Stimulated activated CD4-positive, alpha-beta T cell treated with anti-CD3 and anti-CD28 coated beads, Interleukin-2, amount 100 ng/mL, for 24 hours (primary cell): ENCODE measurements around the gene TUBB2B.
"Not testable (repeated sequence)": the region's sequence is repeated elsewhere in the genome, so short reads cannot be mapped to it uniquely, and the experiment has no call there.

Source experiments
- DNase-seq, 2 donors: peaks; one replicate each; pipeline ENCODE4 v3.0.0-alpha.2; 2020

The TUBB2B gene

GRCh38 chr6:3253597-3253961 is 26.1 kb upstream of the TUBB2B start:
- DNase-seq = no peak

GRCh38 chr6:3252861-3253596 is 25.6 kb upstream of the TUBB2B start:
- no peak for DNase-seq

GRCh38 chr6:3252369-3252768 is 24.9 kb upstream of the TUBB2B start:
- no peak for DNase-seq

- peak; percentile 85 to 87 for DNase-seq
These were observed 24.2 kb upstream of the TUBB2B start for GRCh38 chr6:3251462-3252314.

- no peak for DNase-seq
These were observed 22.8 kb upstream of the TUBB2B start for GRCh38 chr6:3250231-3250675.

GRCh38 chr6:3249821-3250220 is 22.4 kb upstream of the TUBB2B start:
- DNase-seq = no peak

GRCh38 chr6:3247255-3248146 is 20.0 kb upstream of the TUBB2B start:
- no peak for DNase-seq

GRCh38 chr6:3245216-3245615 is 17.8 kb upstream of the TUBB2B start:
- DNase-seq = no peak

- DNase-seq = not testable (repeated sequence)
These were observed 17.3 kb upstream of the TUBB2B start for GRCh38 chr6:3244832-3245161.

GRCh38 chr6:3244003-3244831 is 16.8 kb upstream of the TUBB2B start:
- no peak for DNase-seq

GRCh38 chr6:3242768-3243167 is 15.3 kb upstream of the TUBB2B start:
- DNase-seq = no peak

GRCh38 chr6:3241745-3242144 is 14.3 kb upstream of the TUBB2B start:
- not testable (repeated sequence) for DNase-seq

- DNase-seq = no peak
These were observed 13.1 kb upstream of the TUBB2B start for GRCh38 chr6:3240595-3240994.

GRCh38 chr6:3239110-3239830 is 11.8 kb upstream of the TUBB2B start:
- no peak for DNase-seq

GRCh38 chr6:3237761-3238662 is 10.6 kb upstream of the TUBB2B start:
- DNase-seq = no peak

GRCh38 chr6:3236005-3236404 is 8.6 kb upstream of the TUBB2B start:
- no peak for DNase-seq

- DNase-seq = no peak
These were observed 8.0 kb upstream of the TUBB2B start for GRCh38 chr6:3235486-3235885.

- no peak for DNase-seq
These were observed 6.5 kb upstream of the TUBB2B start for GRCh38 chr6:3233904-3234303.

GRCh38 chr6:3233321-3233720 is 5.9 kb upstream of the TUBB2B start:
- DNase-seq = no peak
